Measurements from ENCODE around the gene VSX1.

GRCh38 chr20:25072226-25072811 lies 9.6 kb downstream of the VSX1 start:
- TF ChIP-seq POLR2AphosphoS5 (IDR thresholded peaks at IDR 0.05) (no peak), POLR2A (IDR thresholded peaks at IDR 0.05) (no peak)

Data from stomach (tissue), 4 donors.